Measurements from ENCODE around the gene ARHGEF6. TPM values are rescaled to one million over a fixed set of nuclear protein-coding genes. Genes with fewer than 3 reads are reported as not detected.
A peak's percentile ranks its signal among the peaks of the same experiment; 100 is the strongest.

The ARHGEF6 gene
- total RNA-seq, 1 donor from 2014 or later = 4.7 TPM

DNA sequence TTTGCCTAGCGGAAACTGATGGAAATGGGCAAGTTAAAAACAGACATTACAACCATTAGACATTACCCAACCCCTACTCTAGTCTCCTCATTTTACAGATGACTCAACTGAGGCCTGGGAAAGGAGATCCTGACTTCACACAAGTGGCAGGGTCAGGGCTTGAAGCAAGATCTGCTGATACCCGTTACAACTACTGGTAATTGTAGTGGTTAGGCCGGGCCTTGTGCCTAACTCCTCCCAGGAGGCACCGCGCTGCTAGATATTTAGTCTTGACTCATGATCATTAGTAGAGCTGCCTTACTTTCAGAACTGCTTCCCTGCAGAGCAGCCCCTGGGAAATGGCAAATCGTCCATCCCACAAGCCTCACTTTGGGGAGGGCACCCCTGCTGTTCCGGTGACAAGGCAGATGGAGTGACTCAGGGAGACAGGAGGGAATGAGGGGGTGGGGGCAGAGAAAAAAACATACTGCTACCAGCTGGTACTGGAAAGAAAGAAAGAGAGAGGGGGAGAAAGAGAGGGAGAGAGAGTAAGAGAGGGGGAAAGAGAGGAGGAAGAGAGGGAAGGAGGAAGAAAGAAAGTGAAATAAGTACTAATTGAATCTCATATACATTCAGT, 12.2 kb downstream of the ARHGEF6 start:
- peak overlapping the region; percentile 26 for H2AFZ ChIP-seq (ENCODE audit: low read depth, low read length)
- no peak for TF ChIP-seq EZH2 (IDR thresholded peaks at IDR 0.05; ENCODE audit: insufficient read depth, low read length)
- TF ChIP-seq, protein P1, sequence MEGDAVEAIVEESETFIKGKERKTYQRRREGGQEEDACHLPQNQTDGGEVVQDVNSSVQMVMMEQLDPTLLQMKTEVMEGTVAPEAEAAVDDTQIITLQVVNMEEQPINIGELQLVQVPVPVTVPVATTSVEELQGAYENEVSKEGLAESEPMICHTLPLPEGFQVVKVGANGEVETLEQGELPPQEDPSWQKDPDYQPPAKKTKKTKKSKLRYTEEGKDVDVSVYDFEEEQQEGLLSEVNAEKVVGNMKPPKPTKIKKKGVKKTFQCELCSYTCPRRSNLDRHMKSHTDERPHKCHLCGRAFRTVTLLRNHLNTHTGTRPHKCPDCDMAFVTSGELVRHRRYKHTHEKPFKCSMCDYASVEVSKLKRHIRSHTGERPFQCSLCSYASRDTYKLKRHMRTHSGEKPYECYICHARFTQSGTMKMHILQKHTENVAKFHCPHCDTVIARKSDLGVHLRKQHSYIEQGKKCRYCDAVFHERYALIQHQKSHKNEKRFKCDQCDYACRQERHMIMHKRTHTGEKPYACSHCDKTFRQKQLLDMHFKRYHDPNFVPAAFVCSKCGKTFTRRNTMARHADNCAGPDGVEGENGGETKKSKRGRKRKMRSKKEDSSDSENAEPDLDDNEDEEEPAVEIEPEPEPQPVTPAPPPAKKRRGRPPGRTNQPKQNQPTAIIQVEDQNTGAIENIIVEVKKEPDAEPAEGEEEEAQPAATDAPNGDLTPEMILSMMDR (IDR thresholded peaks at IDR 0.05; ENCODE audit: insufficient read depth, low read depth, low read length) = no peak
- no peaks in the 10 kb centered on the region for H3K79me2 ChIP-seq (ENCODE audit: insufficient read depth, low read length)
- no peaks in the 10 kb centered on the region for H3K36me3 ChIP-seq (ENCODE audit: insufficient read depth, low read length)
- no peaks in the 10 kb centered on the region for H3K36me3 Mint-ChIP-seq (ENCODE audit: low read depth, unreplicated experiment)
- H3K27ac ChIP-seq (ENCODE audit: low read depth, low read length) = peak overlapping the region; percentile 50
- no peaks in the 10 kb centered on the region for H3K27me3 ChIP-seq (ENCODE audit: insufficient read depth, low read length)
- H4K20me1 ChIP-seq (ENCODE audit: insufficient read depth, low read length) = no peaks in the 10 kb centered on the region
- H3K4me2 ChIP-seq (ENCODE audit: low read length) = peak overlapping the region; percentile 85
- H3K9me3 ChIP-seq (ENCODE audit: insufficient read depth, low read depth, low read length) = no peaks in the 10 kb centered on the region
- DNase-seq (ENCODE audit: low read depth) (peak; percentile 91), FAIRE-seq (peak; percentile 67)
- no peak overlapping the region for H3K4me3 ChIP-seq (ENCODE audit: insufficient read depth, low read depth, low read length)
- peak overlapping the region; percentile 77 for H3K4me3 Mint-ChIP-seq (ENCODE audit: unreplicated experiment)
- peaks cover 7% of the 10 kb centered on the region for H3K4me1 Mint-ChIP-seq (ENCODE audit: low read depth, unreplicated experiment)
- no peaks in the 10 kb centered on the region for H3K27me3 Mint-ChIP-seq (ENCODE audit: low read depth, unreplicated experiment)
- H3K9me3 Mint-ChIP-seq (ENCODE audit: unreplicated experiment) = no peaks in the 10 kb centered on the region
- H3K9ac ChIP-seq (ENCODE audit: low read length) = peak overlapping the region; percentile 79
- peaks cover 13% of the 10 kb centered on the region for H3K4me1 ChIP-seq (ENCODE audit: insufficient read depth, low read length)
- peak overlapping the region; percentile 53 for H3K27ac Mint-ChIP-seq (ENCODE audit: unreplicated experiment)

DNA sequence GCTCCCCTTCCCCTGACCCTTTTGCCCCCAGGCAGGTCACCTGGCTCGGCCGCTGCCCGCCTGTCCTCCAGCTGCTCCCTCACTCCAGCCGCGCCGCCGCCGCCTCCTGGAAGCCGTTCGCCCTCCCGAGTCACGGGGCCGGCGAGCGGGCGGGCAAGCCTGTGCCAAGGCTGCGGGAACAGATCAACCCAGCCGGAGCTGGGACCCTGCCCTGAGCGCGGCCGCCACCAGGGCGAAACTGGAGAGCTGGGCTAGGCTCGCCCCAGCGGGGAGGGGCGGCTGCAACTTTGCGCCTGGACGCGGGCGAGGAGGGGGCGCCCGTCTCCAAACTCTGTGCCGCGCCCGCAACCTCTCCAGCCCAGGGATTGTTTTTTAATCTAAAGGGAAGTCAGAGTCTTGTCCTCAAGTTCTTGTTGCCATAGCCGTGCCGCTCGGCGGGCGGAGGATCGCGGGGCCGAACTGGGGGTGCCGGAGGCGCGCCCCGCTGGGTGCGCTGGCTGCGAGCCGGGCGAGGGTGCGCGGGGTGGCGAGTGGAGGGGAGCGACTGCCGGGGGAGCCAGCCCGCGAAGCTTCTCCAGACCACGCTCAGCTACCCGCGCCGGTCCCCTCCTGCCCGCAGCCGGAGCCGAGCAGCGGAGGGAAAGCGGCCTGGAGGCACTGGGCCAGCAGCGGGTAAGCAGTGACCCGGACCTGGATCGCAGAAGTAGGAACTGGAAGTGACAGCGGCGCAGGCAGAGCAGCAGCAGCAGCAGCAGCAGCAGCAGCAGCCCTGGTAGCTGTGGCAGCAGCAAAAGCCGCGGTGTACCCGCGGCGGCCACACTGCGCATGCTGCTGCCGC, 13.4 kb downstream of the ARHGEF6 start:
- Mint-ChIP-seq H3K4me1 (ENCODE audit: low read depth, unreplicated experiment) (peaks cover 7% of the 10 kb centered on the region), H3K27me3 (ENCODE audit: low read depth, unreplicated experiment) (no peaks in the 10 kb centered on the region), H3K36me3 (ENCODE audit: low read depth, unreplicated experiment) (no peaks in the 10 kb centered on the region), H3K4me3 (ENCODE audit: unreplicated experiment) (peak overlapping the region; percentile 67), H3K27ac (ENCODE audit: unreplicated experiment) (no peak overlapping the region), H3K9me3 (ENCODE audit: unreplicated experiment) (no peaks in the 10 kb centered on the region)
- H3K9me3 ChIP-seq (ENCODE audit: insufficient read depth, low read depth, low read length) = no peaks in the 10 kb centered on the region
- no peaks in the 10 kb centered on the region for H3K79me2 ChIP-seq (ENCODE audit: insufficient read depth, low read length)
- H3K4me3 ChIP-seq (ENCODE audit: insufficient read depth, low read depth, low read length) = peak overlapping the region; percentile 61
- no peaks in the 10 kb centered on the region for H3K36me3 ChIP-seq (ENCODE audit: insufficient read depth, low read length)
- H3K4me1 ChIP-seq (ENCODE audit: insufficient read depth, low read length) = peaks cover 13% of the 10 kb centered on the region
- peak overlapping the region; percentile 85 for H3K4me2 ChIP-seq (ENCODE audit: low read length)
- no peaks in the 10 kb centered on the region for H4K20me1 ChIP-seq (ENCODE audit: insufficient read depth, low read length)
- peak overlapping the region; percentile 79 for H3K9ac ChIP-seq (ENCODE audit: low read length)
- no peaks in the 10 kb centered on the region for H3K27me3 ChIP-seq (ENCODE audit: insufficient read depth, low read length)
- DNase-seq (ENCODE audit: low read depth) (peak; percentile 52), FAIRE-seq (no peak)
- TF ChIP-seq, protein P1 (IDR thresholded peaks at IDR 0.05; ENCODE audit: insufficient read depth, low read depth, low read length) = no peak
- no peak for TF ChIP-seq EZH2 (IDR thresholded peaks at IDR 0.05; ENCODE audit: insufficient read depth, low read length)
- peak overlapping the region; percentile 50 for H3K27ac ChIP-seq (ENCODE audit: low read depth, low read length)
- H2AFZ ChIP-seq (ENCODE audit: low read depth, low read length) = peak overlapping the region; percentile 83

All from astrocyte (in vitro differentiated cells and primary cell).